GM20000 (cell line): ENCODE data around the gene HAUS1.

Source experiments
- DNase-seq: peaks from one replicate; pipeline ENCODE4 v3.0.0; 2012; ENCODE audit warnings: low spot score
- TF ChIP-seq, protein P1 (sequence below): IDR thresholded peaks from 2 replicates; pipeline ENCODE4 v1.5.1; 2012; ENCODE audit warnings: mild to moderate bottlenecking, control low read depth; ENCODE audit errors: extremely low read depth, missing control alignments

The HAUS1 gene

DNA sequence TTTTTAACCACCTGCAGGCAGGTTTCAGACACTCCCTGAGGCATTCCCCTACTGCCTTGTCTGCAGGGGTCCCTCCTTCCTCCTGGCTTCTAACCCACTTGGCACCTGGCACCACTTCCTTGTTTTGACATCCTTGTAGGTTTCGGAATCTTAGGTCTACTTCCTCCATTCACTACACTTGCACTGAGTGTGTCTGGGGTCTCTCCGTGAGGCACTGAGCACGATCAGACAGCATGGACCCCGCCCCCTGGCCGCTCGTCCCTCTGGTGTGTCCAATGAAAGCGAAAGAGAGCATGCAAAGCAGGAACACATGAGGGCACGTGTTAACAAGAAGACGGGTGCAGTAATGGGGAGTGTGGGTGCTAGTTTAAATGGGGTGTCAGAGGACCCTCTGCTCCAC is 63.8 kb downstream of the HAUS1 start:
- DNase-seq: peak; percentile 68
- TF ChIP-seq, protein P1, sequence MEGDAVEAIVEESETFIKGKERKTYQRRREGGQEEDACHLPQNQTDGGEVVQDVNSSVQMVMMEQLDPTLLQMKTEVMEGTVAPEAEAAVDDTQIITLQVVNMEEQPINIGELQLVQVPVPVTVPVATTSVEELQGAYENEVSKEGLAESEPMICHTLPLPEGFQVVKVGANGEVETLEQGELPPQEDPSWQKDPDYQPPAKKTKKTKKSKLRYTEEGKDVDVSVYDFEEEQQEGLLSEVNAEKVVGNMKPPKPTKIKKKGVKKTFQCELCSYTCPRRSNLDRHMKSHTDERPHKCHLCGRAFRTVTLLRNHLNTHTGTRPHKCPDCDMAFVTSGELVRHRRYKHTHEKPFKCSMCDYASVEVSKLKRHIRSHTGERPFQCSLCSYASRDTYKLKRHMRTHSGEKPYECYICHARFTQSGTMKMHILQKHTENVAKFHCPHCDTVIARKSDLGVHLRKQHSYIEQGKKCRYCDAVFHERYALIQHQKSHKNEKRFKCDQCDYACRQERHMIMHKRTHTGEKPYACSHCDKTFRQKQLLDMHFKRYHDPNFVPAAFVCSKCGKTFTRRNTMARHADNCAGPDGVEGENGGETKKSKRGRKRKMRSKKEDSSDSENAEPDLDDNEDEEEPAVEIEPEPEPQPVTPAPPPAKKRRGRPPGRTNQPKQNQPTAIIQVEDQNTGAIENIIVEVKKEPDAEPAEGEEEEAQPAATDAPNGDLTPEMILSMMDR: no peak

DNA sequence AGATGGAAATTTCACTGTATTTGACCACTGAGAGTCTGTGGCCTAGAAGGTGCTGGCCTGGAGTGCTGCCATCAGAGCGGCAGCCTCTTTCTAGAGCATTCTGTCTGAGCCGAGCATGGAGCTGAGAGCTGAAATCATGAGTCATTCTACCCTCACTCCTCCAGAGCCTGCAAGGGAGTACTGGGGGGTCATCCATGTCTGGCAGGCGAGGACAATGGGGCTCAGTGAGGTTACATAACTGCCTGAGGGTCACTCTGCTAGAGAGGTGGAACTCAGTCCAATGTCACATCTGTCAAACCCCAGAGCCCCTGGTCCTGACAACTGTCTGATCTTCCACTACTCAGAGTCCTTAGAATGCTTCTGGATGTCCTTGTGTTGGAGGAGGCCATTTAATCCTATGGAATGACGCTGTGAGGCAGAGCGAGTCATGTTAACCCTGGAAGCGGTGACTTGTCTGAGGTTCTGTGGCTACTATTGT is 65.3 kb downstream of the HAUS1 start:
- DNase-seq: no peak

DNA sequence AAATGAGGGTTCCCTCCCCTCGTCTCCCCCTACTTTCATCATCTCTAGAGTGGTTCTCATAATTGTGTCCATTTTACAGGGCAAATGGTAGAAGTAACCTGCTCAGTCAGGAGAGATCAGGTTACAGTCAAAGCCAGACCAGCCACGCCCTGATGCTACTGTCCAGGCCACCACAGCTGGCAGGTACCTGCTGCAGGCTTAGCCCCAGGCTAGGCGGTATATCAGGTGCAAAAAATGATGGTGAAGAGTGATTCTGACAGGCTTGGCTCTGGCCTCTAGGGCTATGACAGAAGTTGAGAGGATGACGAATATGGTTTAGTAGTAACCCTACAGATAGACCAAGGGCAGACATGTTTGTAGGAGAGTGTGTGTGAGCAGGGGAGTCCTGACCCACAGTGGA is 67.1 kb downstream of the HAUS1 start:
- TF ChIP-seq, protein P1: no peak
- DNase-seq: no peak

More for the DNA sequence above, 65.3 kb downstream of the HAUS1 start:
- TF ChIP-seq, protein P1: no peak

DNA sequence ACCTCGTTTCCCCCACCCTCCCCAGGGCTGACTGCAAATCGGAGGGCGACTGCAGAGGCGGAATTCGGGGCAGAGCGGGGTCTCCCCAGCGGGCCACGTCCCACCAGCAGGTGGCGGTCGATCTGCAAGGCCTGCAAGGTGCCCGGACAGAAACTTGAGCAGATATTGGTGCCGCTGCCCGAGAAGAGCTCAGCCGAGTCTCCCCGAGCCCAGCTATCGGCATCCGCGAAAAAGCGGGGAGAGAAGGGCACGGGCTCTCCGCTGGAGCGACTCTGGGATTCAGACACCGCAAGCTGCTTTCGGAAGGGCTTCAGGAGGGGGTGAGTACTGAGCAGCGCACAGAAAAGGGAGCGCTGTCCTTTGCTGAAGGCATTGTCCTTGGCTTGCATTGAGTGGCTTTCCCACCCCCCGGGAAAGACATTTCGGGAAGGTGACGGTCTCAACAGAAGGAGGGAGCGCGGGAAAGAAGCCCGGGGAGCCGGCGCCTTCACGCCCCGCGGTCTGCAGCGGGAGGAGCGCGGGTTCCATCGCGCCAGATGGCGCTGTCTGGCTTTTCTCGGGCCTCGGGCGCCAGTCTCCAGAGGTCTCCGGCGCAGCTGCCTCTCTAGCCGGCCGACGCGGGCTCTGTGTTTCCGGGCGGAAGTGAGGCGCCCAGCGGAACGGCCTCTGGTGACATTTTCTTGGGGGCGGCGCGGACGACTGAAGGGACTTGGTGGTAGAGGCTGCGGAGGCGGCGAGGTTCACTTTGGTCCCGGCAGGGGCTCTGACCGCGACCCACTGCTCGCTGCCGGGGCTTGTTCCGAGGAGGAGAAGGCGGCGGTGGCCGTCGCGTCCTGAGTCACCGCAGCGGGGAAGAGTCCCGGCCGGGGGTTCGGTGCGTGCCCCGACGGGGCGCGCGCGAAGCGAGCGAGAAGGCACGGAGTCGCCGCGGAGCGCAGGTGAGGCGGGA is 69.5 kb downstream of the HAUS1 start:
- DNase-seq: peak; percentile 95
- TF ChIP-seq, protein P1: peak; percentile 95

DNA sequence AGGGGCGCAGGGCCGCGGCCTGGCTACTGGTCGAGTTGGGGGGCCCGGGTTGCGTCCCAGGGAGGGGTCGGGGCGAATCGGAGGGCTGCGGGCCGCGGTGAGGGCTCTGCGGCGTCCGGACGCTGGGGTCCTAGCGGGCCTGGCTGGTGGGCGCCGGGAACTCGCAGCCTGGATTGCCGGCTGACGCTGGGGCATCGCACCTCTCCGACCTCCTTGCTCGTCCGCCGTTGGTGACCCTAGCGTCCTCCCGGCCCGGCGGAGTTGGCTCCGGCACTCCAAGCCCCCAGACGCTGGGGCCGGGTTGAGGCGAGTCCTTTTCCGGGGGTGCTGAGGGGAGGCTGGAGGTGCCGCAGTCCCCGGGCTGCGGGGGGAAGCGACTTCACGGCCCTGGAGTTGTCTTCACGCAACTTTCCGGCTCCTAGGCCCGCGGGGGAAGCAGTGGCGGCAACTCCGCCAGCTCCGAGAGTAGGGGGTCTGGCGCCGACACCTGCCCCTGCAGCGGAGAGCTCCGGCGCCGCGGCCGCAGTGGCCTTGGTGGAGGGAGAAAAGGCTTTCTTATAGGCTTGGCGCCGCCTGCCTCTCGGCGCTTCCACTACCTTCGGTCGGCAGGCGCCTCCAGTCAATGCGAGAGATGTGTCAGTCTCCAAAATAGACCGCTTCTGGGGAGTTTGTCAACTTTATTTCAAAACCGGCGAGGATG is 70.3 kb downstream of the HAUS1 start:
- peak; percentile 68 for DNase-seq
- TF ChIP-seq, protein P1: no peak

DNA sequence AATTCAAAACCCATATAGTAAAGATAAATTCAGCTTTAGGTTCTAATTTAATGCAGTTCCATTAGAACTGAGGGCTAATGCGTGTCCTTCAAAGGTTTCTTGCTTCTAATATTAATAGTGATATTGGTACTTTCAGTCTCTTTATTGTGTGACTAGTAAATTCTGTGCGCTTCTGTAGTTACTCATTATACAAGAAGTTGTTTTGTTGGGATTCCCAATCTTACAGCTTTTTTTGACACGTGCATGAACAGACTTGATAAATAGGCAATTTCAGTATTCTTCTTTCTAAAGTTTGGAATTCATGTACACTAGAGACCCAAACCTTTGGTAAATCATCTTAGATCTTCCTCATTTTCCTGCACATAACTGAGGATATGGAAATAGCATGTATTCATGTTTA is 71.8 kb downstream of the HAUS1 start:
- peak; percentile 32 for DNase-seq
- TF ChIP-seq, protein P1: no peak
